K562 (cell line): ENCODE data around the gene EMD. TPM values are rescaled to one million over a fixed set of nuclear protein-coding genes. Genes with fewer than 3 reads are reported as not detected.

Experiments used
- CREB5 ChIP-seq: fragments of 250-450 bp; sonication (Bioruptor Pico); IDR thresholded peaks from 2 replicates; pipeline ENCODE4 v1.5.0; 2020; ENCODE audit warnings: mild to moderate bottlenecking
- CTCFL ChIP-seq: IDR thresholded peaks from 2 replicates; pipeline ENCODE4 v1.6.1; 2011; ENCODE audit warnings: borderline replicate concordance, low read depth, mild to moderate bottlenecking, moderate library complexity, low read length; ENCODE audit not compliant: insufficient read depth, poor library complexity, severe bottlenecking
- GMEB1 ChIP-seq: fragments of 250-450 bp; sonication (Bioruptor Pico); IDR thresholded peaks from 2 replicates; pipeline ENCODE4 v1.4.0; 2020; ENCODE audit warnings: mild to moderate bottlenecking
- LEF1 ChIP-seq: fragments of 450-650 bp; IDR thresholded peaks from 2 replicates; pipeline ENCODE4 v1.6.1; 2016; ENCODE audit warnings: mild to moderate bottlenecking
- MAFF ChIP-seq: IDR thresholded peaks from 2 replicates; pipeline ENCODE4 v1.6.1; 2012; ENCODE audit warnings: low read length, improper control_type of control experiment
- MEIS2 ChIP-seq: fragments of 450-650 bp; IDR thresholded peaks from 2 replicates; pipeline ENCODE4 v1.6.1; 2014; ENCODE audit warnings: mild to moderate bottlenecking; ENCODE audit not compliant: partially characterized antibody
- MYC ChIP-seq, 2 experiments: fragments of 250-450 bp in 1 of 2; sonication (Bioruptor Pico) in 1 of 2; IDR thresholded peaks; 2 replicates each; pipeline versions ENCODE4 v1.5.1 to v1.6.1; 2012 to 2021; ENCODE audit warnings: low read depth in 2 of 2, borderline replicate concordance in 1 of 2, improper control_type of control experiment in 1 of 2, low read length in 1 of 2, mild to moderate bottlenecking in 1 of 2, moderate library complexity in 1 of 2
- NBN ChIP-seq: fragments of 450-650 bp; IDR thresholded peaks from 2 replicates; pipeline ENCODE4 v1.6.1; 2016; ENCODE audit warnings: low read depth, mild to moderate bottlenecking
- RBM25 ChIP-seq: fragments of 200-400 bp; formaldehyde crosslinking; IDR thresholded peaks from 2 replicates; pipeline ENCODE4 v1.6.1; 2018; ENCODE audit warnings: low read length, low read depth, moderate library complexity; ENCODE audit not compliant: severe bottlenecking
- ZNF398 ChIP-seq: fragments of 250-450 bp; sonication (Bioruptor Pico); IDR thresholded peaks from 2 replicates; pipeline ENCODE4 v1.8.0; 2021; ENCODE audit warnings: moderate library complexity, mild to moderate bottlenecking, inconsistent platforms
- ZNF639 ChIP-seq, 2 experiments: fragments of 200-800 bp in 1 of 2; sonication (Bioruptor generic) in 1 of 2; sonication (generic) in 1 of 2; formaldehyde crosslinking in 1 of 2; IDR thresholded peaks in 1 of 2; conservative IDR thresholded peaks in 1 of 2; 2 replicates each; pipeline versions ENCODE4 v1.5.0 to v1.6.1; 2016 to 2020; ENCODE audit warnings: missing compliant biosample characterization in 1 of 2, missing genetic modification characterization in 1 of 2, missing genetic modification reagents in 1 of 2
- polyA plus RNA-seq, 8 experiments: library from polyadenylated mRNA; depleted of rRNA in 4 of 8; stranded (reverse) in 5 of 8; unstranded in 3 of 8; fragments of >200 nt; fragmentation: Nextera tagmentation in 2 of 8; fragmentation: Illumina TruSeq in 1 of 8; extraction: Ambion mirVana in 2 of 8; extraction: Trizol in 1 of 8; gene quantifications; 2 replicates each; pipeline versions ENCODE4 v1.2.1 to v1.2.3, GENCODE V29; 2011 to 2014; ENCODE audit warnings: inconsistent platforms in 1 of 8, missing spikeins in 1 of 8
- total RNA-seq, 7 experiments: library from RNA; depleted of rRNA in 6 of 7; stranded (reverse); fragments of >200 nt in 6 of 7; fragmentation: Illumina TruSeq in 2 of 7; extraction: Trizol in 2 of 7; gene quantifications; 2 replicates each; pipeline versions ENCODE4 v1.2.1 to v1.2.3, GENCODE V29; 2011 to 2021; ENCODE audit warnings: low replicate concordance in 1 of 7

The EMD gene
- total and polyA plus RNA-seq, 9 of the 15 experiments (the other 6 are each of a cell fraction or from before 2014, with no cell fraction given): 2.3 to 206 (median 61.9) TPM

- TF ChIP-seq CREB5 (CRISPR knock-in tag) (no peak), ZNF398 (CRISPR knock-in tag) (no peak), MAFF (peak; percentile 27; the same call in 1 of the 2 replicates), CTCFL (no peak), ZNF639 (CRISPR knock-in tag; conservative IDR thresholded peaks at IDR 0.05 in 1 of 2, IDR thresholded peaks at IDR 0.05 in 1 of 2) (peak in 1 of 2 experiments; percentile 71; a peak in 2 of 4 replicates), RBM25 (peak; percentile 99), GMEB1 (CRISPR knock-in tag) (peak; percentile 65), MYC (IDR thresholded peaks at IDR 0.05; ENCODE audit: low read depth, low read length) (peak; percentile 49; the same call in 1 of the 2 replicates), MYC (CRISPR knock-in tag; IDR thresholded peaks at IDR 0.05; ENCODE audit: borderline replicate concordance, low read depth) (no peak), MEIS2 (peak; percentile 68), LEF1 (peak; percentile 76; the same call in 1 of the 2 replicates), NBN (peak; percentile 78)
These were observed at the start of gene EMD (continued) for GRCh38 chrX:154378799-154379568.
